ENCODE results near the gene MDM2. TPM values are rescaled to one million over a fixed set of nuclear protein-coding genes. Genes with fewer than 3 reads are reported as not detected.

The MDM2 gene
- total and polyA plus RNA-seq, 2 of the 13 experiments (the other 11 are each of a cell fraction or from before 2014, with no cell fraction given), result 29.3 to 314 TPM

GRCh38 chr12:68827895-68828671 is 20.1 kb downstream of the MDM2 start:
- no peak overlapping the region for H3K27ac ChIP-seq (ENCODE audit: extremely low read length, insufficient read depth, low read length)
- in situ Hi-C loops (cut with HindIII; ENCODE audit: extremely low pct_ligation_motif_present, low pct_unique_long_range_greater_than_20kb), result no loop called here
- peaks cover 28% of the 10 kb centered on the region for H3K79me2 ChIP-seq (ENCODE audit: insufficient read depth, low read length)
- no peak overlapping the region for H3K4me2 ChIP-seq (ENCODE audit: low read depth, low read length)
- intact Hi-C loops (cut with micrococcal nuclease; ENCODE audit: unreplicated experiment), result no loop called here
- H3K27me3 ChIP-seq (ENCODE audit: control insufficient read depth in 1 of 2, insufficient read depth in 2 of 2, low read length in 2 of 2), result no peaks in the 10 kb centered on the region
- 97% methylated on average over 5 of the region's 5 CpGs for WGBS (ENCODE audit: low lambda C conversion rate)
- ChIA-PET CTCF (ENCODE audit: low intra/inter-chr PET ratio, low total read pairs) (no interaction called here), POLR2A (interaction anchor here (1.2 kb wide), 1 partner anchor 11 kb away, joined by 7 read pairs; no protein-coding TSS in a partner anchor)
- BruUV-seq (replicated peaks), result no TSS peak
- H3K36me3 ChIP-seq (replicated peaks in 1 of 2; ENCODE audit: control insufficient read depth in 1 of 2, insufficient read depth in 2 of 2, low read length in 2 of 2), result peaks cover 17 to 66% of the 10 kb centered on the region in 2 experiments
- FAIRE-seq (no peak), ATAC-seq (no peak), DNase-seq (ENCODE audit: low spot score) (no peak)
- H2AFZ ChIP-seq (ENCODE audit: low read length), result no peak overlapping the region
- H3K4me1 ChIP-seq (ENCODE audit: insufficient read depth, low read length), result peaks cover 17% of the 10 kb centered on the region
- peaks cover 32% of the 10 kb centered on the region for H4K20me1 ChIP-seq (ENCODE audit: insufficient read depth, low read length)
- no peak overlapping the region for H3K4me3 ChIP-seq (replicated peaks in 1 of 3; ENCODE audit: insufficient read depth in 1 of 3, low read depth in 2 of 3, low read length in 3 of 3)
- TF ChIP-seq ZMYM3 (CRISPR knock-in tag; IDR thresholded peaks at IDR 0.05) (no peak), NCOA1 (CRISPR knock-in tag; IDR thresholded peaks at IDR 0.05) (no peak), ZNF576 (CRISPR knock-in tag; IDR thresholded peaks at IDR 0.05) (no peak), GTF2F1 (IDR thresholded peaks at IDR 0.05; ENCODE audit: low read length) (no peak), MAFG (CRISPR knock-in tag; IDR thresholded peaks at IDR 0.05) (no peak), HNF1B (CRISPR knock-in tag; IDR thresholded peaks at IDR 0.05) (no peak), HNRNPK (IDR thresholded peaks at IDR 0.05; ENCODE audit: low read depth, low read length, poor library complexity, severe bottlenecking) (no peak), ATF7-NPFF (CRISPR knock-in tag; IDR thresholded peaks at IDR 0.05; ENCODE audit: low read depth) (no peak), ZBTB38 (CRISPR knock-in tag; IDR thresholded peaks at IDR 0.05) (no peak), SRSF4 (IDR thresholded peaks at IDR 0.05; ENCODE audit: low read depth, low read length, poor library complexity, severe bottlenecking) (no peak), PBX2 (CRISPR knock-in tag; IDR thresholded peaks at IDR 0.05) (no peak), ZNF709 (CRISPR knock-in tag; IDR thresholded peaks at IDR 0.05) (no peak), ZNF558 (CRISPR knock-in tag; IDR thresholded peaks at IDR 0.05; ENCODE audit: borderline replicate concordance) (no peak)
- TF ChIP-seq, protein P1, sequence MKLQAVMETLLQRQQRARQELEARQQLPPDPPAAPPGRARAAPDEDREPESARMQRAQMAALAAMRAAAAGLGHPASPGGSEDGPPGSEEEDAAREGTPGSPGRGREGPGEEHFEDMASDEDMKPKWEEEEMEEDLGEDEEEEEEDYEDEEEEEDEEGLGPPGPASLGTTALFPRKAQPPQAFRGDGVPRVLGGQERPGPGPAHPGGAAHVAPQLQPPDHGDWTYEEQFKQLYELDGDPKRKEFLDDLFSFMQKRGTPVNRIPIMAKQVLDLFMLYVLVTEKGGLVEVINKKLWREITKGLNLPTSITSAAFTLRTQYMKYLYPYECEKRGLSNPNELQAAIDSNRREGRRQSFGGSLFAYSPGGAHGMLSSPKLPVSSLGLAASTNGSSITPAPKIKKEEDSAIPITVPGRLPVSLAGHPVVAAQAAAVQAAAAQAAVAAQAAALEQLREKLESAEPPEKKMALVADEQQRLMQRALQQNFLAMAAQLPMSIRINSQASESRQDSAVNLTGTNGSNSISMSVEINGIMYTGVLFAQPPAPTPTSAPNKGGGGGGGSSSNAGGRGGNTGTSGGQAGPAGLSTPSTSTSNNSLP (IDR thresholded peaks at IDR 0.05; ENCODE audit: low read depth, low read length), result no peak
- TF ChIP-seq, protein P2, sequence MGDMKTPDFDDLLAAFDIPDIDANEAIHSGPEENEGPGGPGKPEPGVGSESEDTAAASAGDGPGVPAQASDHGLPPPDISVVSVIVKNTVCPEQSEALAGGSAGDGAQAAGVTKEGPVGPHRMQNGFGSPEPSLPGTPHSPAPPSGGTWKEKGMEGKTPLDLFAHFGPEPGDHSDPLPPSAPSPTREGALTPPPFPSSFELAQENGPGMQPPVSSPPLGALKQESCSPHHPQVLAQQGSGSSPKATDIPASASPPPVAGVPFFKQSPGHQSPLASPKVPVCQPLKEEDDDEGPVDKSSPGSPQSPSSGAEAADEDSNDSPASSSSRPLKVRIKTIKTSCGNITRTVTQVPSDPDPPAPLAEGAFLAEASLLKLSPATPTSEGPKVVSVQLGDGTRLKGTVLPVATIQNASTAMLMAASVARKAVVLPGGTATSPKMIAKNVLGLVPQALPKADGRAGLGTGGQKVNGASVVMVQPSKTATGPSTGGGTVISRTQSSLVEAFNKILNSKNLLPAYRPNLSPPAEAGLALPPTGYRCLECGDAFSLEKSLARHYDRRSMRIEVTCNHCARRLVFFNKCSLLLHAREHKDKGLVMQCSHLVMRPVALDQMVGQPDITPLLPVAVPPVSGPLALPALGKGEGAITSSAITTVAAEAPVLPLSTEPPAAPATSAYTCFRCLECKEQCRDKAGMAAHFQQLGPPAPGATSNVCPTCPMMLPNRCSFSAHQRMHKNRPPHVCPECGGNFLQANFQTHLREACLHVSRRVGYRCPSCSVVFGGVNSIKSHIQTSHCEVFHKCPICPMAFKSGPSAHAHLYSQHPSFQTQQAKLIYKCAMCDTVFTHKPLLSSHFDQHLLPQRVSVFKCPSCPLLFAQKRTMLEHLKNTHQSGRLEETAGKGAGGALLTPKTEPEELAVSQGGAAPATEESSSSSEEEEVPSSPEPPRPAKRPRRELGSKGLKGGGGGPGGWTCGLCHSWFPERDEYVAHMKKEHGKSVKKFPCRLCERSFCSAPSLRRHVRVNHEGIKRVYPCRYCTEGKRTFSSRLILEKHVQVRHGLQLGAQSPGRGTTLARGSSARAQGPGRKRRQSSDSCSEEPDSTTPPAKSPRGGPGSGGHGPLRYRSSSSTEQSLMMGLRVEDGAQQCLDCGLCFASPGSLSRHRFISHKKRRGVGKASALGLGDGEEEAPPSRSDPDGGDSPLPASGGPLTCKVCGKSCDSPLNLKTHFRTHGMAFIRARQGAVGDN (CRISPR knock-in tag; IDR thresholded peaks at IDR 0.05), result no peak
- no peak overlapping the region for H3K9ac ChIP-seq (ENCODE audit: insufficient read depth, low read depth, low read length)
- H3K9me3 ChIP-seq (ENCODE audit: low read length), result no peaks in the 10 kb centered on the region

Data from HepG2 (cell line).